ENCODE data around the gene SUSD4.
"Not testable (repeated sequence)": the region's sequence is repeated elsewhere in the genome, so short reads cannot be mapped to it uniquely, and the experiment has no call there.

The SUSD4 gene

DNA sequence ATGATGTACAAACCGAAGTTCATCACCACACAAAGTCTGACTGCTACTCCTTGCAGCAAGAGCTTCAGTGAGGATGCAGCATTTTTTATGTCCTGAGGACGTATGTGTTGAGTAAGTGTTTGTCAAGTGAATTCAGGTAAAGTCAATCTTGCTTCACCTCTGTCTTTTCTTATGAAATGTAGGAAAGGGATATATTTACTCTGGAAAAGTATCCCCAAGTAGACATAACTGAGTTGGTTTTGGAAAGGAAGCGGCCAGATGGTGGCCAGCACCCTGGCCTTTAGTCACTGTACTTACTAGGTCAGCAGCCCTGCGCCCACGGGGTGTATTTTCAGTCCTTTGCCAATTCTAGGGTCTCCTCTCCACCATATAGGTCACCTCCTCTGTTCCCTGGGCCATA lies 75.2 kb downstream of the SUSD4 start:
- H3K9me3 ChIP-seq (ENCODE audit: control insufficient read depth in 1 of 2, low read length in 2 of 2): peaks cover 0 to 4% of the 10 kb centered on the region in 2 donors
- H3K27ac ChIP-seq (ENCODE audit: low read length): no peak overlapping the region
- no peak overlapping the region for H3K4me3 ChIP-seq (ENCODE audit: low read depth in 1 of 2, low read length in 2 of 2)
- no peaks in the 10 kb centered on the region for H3K4me1 ChIP-seq (ENCODE audit: control insufficient read depth in 1 of 2, insufficient read depth in 2 of 2, low read length in 2 of 2)
- no peaks in the 10 kb centered on the region for H3K36me3 ChIP-seq (ENCODE audit: control insufficient read depth in 1 of 2, insufficient read depth in 2 of 2, low read length in 2 of 2)
- no peaks in the 10 kb centered on the region for H3K27me3 ChIP-seq (ENCODE audit: low read depth, low read length)

- Histone ChIP-seq H3K4me1 (ENCODE audit: control insufficient read depth in 1 of 2, insufficient read depth in 2 of 2, low read length in 2 of 2) (no peaks in the 10 kb centered on the region), H3K27ac (ENCODE audit: low read length) (no peak overlapping the region), H3K4me3 (ENCODE audit: low read depth in 1 of 2, low read length in 2 of 2) (no peak overlapping the region), H3K9me3 (ENCODE audit: control insufficient read depth in 1 of 2, low read length in 2 of 2) (peaks cover 0 to 4% of the 10 kb centered on the region in 2 donors), H3K27me3 (ENCODE audit: low read depth, low read length) (no peaks in the 10 kb centered on the region), H3K36me3 (ENCODE audit: control insufficient read depth in 1 of 2, insufficient read depth in 2 of 2, low read length in 2 of 2) (no peaks in the 10 kb centered on the region)
These were observed 78.5 kb downstream of the SUSD4 start for GRCh38 chr1:223285452-223285851.

GRCh38 chr1:223283697-223284096 lies 80.3 kb downstream of the SUSD4 start:
- H3K9me3 ChIP-seq (ENCODE audit: control insufficient read depth in 1 of 2, low read length in 2 of 2); H3K27me3 ChIP-seq (ENCODE audit: low read depth, low read length); H3K4me3 ChIP-seq (ENCODE audit: low read depth in 1 of 2, low read length in 2 of 2); H3K36me3 ChIP-seq (ENCODE audit: control insufficient read depth in 1 of 2, insufficient read depth in 2 of 2, low read length in 2 of 2); H3K27ac ChIP-seq (ENCODE audit: low read length); H3K4me1 ChIP-seq (ENCODE audit: control insufficient read depth in 1 of 2, insufficient read depth in 2 of 2, low read length in 2 of 2): not testable (repeated sequence)

DNA sequence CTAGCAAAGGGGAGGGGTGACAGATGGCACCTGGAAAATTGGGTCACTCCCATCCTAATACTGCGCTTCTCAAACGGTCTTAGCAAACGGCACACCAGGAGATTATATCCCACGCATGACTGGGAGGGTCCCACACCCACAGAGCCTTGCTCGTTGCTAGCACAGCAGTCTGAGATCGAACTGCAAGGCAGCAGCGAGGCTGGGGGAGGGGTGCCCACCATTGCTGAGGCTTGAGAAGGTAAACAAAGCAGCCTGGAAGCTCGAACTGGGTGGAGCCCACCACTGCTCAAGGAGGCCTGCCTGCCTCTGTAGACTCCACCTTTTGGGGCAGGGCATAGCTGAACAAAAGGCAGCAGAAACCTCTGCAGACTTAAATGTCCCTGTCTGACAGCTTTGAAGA lies 85.7 kb downstream of the SUSD4 start:
- H3K9me3 ChIP-seq (ENCODE audit: control insufficient read depth in 1 of 2, low read length in 2 of 2); H3K36me3 ChIP-seq (ENCODE audit: control insufficient read depth in 1 of 2, insufficient read depth in 2 of 2, low read length in 2 of 2); H3K27ac ChIP-seq (ENCODE audit: low read length); H3K4me3 ChIP-seq (ENCODE audit: low read depth in 1 of 2, low read length in 2 of 2); H3K27me3 ChIP-seq (ENCODE audit: low read depth, low read length); H3K4me1 ChIP-seq (ENCODE audit: control insufficient read depth in 1 of 2, insufficient read depth in 2 of 2, low read length in 2 of 2): not testable (repeated sequence)

DNA sequence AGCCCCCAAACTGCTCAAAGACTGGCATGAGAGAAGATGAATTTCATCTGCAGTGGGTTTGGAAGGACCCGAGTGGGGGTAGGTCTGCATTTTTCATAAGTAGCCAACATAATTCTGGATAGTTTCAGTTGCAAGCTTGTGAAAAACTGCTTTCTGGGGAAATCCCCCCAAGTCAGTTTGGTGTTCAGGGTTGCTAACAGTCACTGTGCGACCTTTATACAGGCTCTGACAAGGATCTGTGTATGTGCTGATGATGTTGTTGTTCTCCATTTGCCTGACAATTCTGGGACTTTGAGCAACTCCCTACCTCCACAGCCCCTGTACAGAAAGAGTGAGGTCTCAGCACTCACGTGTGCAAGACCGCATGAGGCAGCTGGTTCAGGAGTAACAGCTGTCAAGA lies 87.9 kb downstream of the SUSD4 start:
- H3K4me3 ChIP-seq (ENCODE audit: low read depth in 1 of 2, low read length in 2 of 2): no peak overlapping the region
- no peaks in the 10 kb centered on the region for H3K36me3 ChIP-seq (ENCODE audit: control insufficient read depth in 1 of 2, insufficient read depth in 2 of 2, low read length in 2 of 2)
- H3K27me3 ChIP-seq (ENCODE audit: low read depth, low read length): no peaks in the 10 kb centered on the region
- H3K4me1 ChIP-seq (ENCODE audit: control insufficient read depth in 1 of 2, insufficient read depth in 2 of 2, low read length in 2 of 2): no peaks in the 10 kb centered on the region
- no peak overlapping the region for H3K27ac ChIP-seq (ENCODE audit: low read length)
- no peaks in the 10 kb centered on the region for H3K9me3 ChIP-seq (ENCODE audit: control insufficient read depth in 1 of 2, low read length in 2 of 2)

DNA sequence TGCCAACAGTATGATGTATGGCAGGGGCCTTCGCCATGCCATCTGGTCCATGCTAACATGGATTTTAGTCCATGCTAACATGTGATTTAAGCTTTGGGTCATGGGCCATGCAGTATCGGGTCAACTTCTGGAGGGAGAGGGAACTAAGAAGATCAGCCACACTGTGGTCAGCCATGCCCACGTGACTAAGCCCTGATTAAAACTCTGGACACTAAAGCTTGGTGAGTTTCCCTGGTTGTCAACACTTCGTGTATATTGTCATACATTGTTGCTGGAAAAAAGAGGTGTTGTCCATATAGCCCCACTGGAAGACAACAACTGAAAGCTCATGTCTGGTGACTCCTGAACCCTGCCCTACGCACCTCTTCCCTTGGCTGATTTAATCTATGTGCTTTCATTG lies 90.5 kb downstream of the SUSD4 start:
- no peaks in the 10 kb centered on the region for H3K27me3 ChIP-seq (ENCODE audit: low read depth, low read length)
- no peaks in the 10 kb centered on the region for H3K4me1 ChIP-seq (ENCODE audit: control insufficient read depth in 1 of 2, insufficient read depth in 2 of 2, low read length in 2 of 2)
- no peaks in the 10 kb centered on the region for H3K36me3 ChIP-seq (ENCODE audit: control insufficient read depth in 1 of 2, insufficient read depth in 2 of 2, low read length in 2 of 2)
- H3K9me3 ChIP-seq (ENCODE audit: control insufficient read depth in 1 of 2, low read length in 2 of 2): no peaks in the 10 kb centered on the region
- H3K27ac ChIP-seq (ENCODE audit: low read length): no peak overlapping the region
- H3K4me3 ChIP-seq (ENCODE audit: low read depth in 1 of 2, low read length in 2 of 2): no peak overlapping the region

GRCh38 chr1:223271085-223271781 lies 92.7 kb downstream of the SUSD4 start:
- Histone ChIP-seq H3K36me3 (ENCODE audit: control insufficient read depth in 1 of 2, insufficient read depth in 2 of 2, low read length in 2 of 2) (no peaks in the 10 kb centered on the region), H3K4me3 (ENCODE audit: low read depth in 1 of 2, low read length in 2 of 2) (no peak overlapping the region), H3K27me3 (ENCODE audit: low read depth, low read length) (no peaks in the 10 kb centered on the region), H3K9me3 (ENCODE audit: control insufficient read depth in 1 of 2, low read length in 2 of 2) (no peaks in the 10 kb centered on the region), H3K27ac (ENCODE audit: low read length) (no peak overlapping the region), H3K4me1 (ENCODE audit: control insufficient read depth in 1 of 2, insufficient read depth in 2 of 2, low read length in 2 of 2) (no peaks in the 10 kb centered on the region)

DNA sequence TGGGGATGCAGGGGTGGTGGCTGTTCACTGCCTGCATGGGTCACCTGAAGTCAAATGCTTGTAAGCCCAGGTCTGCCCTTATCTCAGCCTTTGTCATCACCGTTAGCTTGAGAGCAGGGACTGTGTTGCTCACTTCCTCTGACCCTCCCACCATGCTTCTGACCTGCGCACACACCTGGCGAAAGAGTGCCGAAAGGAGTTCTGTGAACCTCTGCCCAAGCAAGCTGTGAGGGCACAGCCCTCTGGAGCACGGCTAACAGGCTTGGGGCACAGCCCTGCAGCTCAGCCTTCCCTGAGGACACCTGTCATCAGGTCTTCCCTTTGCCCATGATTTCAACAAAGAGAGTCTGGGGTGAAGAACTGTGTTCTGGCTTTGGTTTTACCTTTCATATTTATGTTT lies 93.8 kb downstream of the SUSD4 start:
- H3K9me3 ChIP-seq (ENCODE audit: control insufficient read depth in 1 of 2, low read length in 2 of 2): no peaks in the 10 kb centered on the region
- H3K4me3 ChIP-seq (ENCODE audit: low read depth in 1 of 2, low read length in 2 of 2): no peak overlapping the region
- H3K27ac ChIP-seq (ENCODE audit: low read length): no peak overlapping the region
- H3K36me3 ChIP-seq (ENCODE audit: control insufficient read depth in 1 of 2, insufficient read depth in 2 of 2, low read length in 2 of 2): no peaks in the 10 kb centered on the region
- no peaks in the 10 kb centered on the region for H3K27me3 ChIP-seq (ENCODE audit: low read depth, low read length)
- no peaks in the 10 kb centered on the region for H3K4me1 ChIP-seq (ENCODE audit: control insufficient read depth in 1 of 2, insufficient read depth in 2 of 2, low read length in 2 of 2)

DNA sequence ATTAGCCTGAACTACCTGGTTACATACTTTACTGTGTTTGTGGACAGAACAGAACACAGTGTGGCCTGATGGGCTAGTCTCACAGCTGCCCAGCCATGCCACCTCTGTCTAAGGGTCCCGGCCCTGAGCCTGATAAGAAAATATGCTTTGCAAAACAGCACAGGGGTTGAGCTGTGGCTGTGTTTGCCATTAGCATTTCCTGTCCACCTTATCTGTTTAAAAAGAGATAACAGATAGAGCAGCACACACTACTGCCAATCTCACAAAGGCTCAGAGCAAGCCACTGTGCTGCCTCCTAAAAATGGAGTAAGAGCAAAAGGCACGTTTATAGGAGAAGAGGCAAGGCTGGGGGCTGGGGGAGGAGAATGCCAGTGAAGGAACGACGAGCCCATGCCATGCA lies 95.0 kb downstream of the SUSD4 start:
- Histone ChIP-seq H3K36me3 (ENCODE audit: control insufficient read depth in 1 of 2, insufficient read depth in 2 of 2, low read length in 2 of 2) (no peaks in the 10 kb centered on the region), H3K27ac (ENCODE audit: low read length) (no peak overlapping the region), H3K4me1 (ENCODE audit: control insufficient read depth in 1 of 2, insufficient read depth in 2 of 2, low read length in 2 of 2) (no peaks in the 10 kb centered on the region), H3K4me3 (ENCODE audit: low read depth in 1 of 2, low read length in 2 of 2) (no peak overlapping the region), H3K27me3 (ENCODE audit: low read depth, low read length) (no peaks in the 10 kb centered on the region), H3K9me3 (ENCODE audit: control insufficient read depth in 1 of 2, low read length in 2 of 2) (no peaks in the 10 kb centered on the region)

- Histone ChIP-seq H3K27me3 (ENCODE audit: low read depth, low read length) (no peaks in the 10 kb centered on the region), H3K4me1 (ENCODE audit: control insufficient read depth in 1 of 2, insufficient read depth in 2 of 2, low read length in 2 of 2) (no peaks in the 10 kb centered on the region), H3K4me3 (ENCODE audit: low read depth in 1 of 2, low read length in 2 of 2) (no peak overlapping the region), H3K9me3 (ENCODE audit: control insufficient read depth in 1 of 2, low read length in 2 of 2) (no peaks in the 10 kb centered on the region), H3K27ac (ENCODE audit: low read length) (no peak overlapping the region), H3K36me3 (ENCODE audit: control insufficient read depth in 1 of 2, insufficient read depth in 2 of 2, low read length in 2 of 2) (no peaks in the 10 kb centered on the region)
These were observed 97.3 kb downstream of the SUSD4 start for GRCh38 chr1:223266632-223267172.

- Histone ChIP-seq H3K4me1 (ENCODE audit: control insufficient read depth in 1 of 2, insufficient read depth in 2 of 2, low read length in 2 of 2) (no peaks in the 10 kb centered on the region), H3K9me3 (ENCODE audit: control insufficient read depth in 1 of 2, low read length in 2 of 2) (no peaks in the 10 kb centered on the region), H3K27ac (ENCODE audit: low read length) (no peak overlapping the region), H3K36me3 (ENCODE audit: control insufficient read depth in 1 of 2, insufficient read depth in 2 of 2, low read length in 2 of 2) (no peaks in the 10 kb centered on the region), H3K27me3 (ENCODE audit: low read depth, low read length) (no peaks in the 10 kb centered on the region), H3K4me3 (ENCODE audit: low read depth in 1 of 2, low read length in 2 of 2) (no peak overlapping the region)
These were observed 98.7 kb downstream of the SUSD4 start for GRCh38 chr1:223264983-223265908.

All from muscle layer of duodenum (tissue), 2 donors.